GM21717 (cell line): ENCODE measurements around the gene CLEC2B.
"Not testable (repeated sequence)": the region's sequence is repeated elsewhere in the genome, so short reads cannot be mapped to it uniquely, and the experiment has no call there.

Experiments used
- ATAC-seq: cut with Tn5 transposase; IDR thresholded peaks from one replicate; pipeline ENCODE4 v1.9.1; 2021; ENCODE audit warnings: mild to moderate bottlenecking, moderate library complexity; ENCODE audit not compliant: unreplicated experiment

CLEC2B gene

GRCh38 chr12:9869307-9870161 lies at the start of gene CLEC2B:
TSS of gene CLEC2B (minus strand) at chr12:9869354.
- peak; percentile 66 for ATAC-seq

GRCh38 chr12:9911708-9912107 lies 42.6 kb upstream of the CLEC2B start:
- no peak for ATAC-seq

GRCh38 chr12:9910716-9911421 lies 41.7 kb upstream of the CLEC2B start:
- no peak for ATAC-seq

GRCh38 chr12:9909724-9910123 lies 40.6 kb upstream of the CLEC2B start:
- ATAC-seq, result no peak

- no peak for ATAC-seq
Observed at GRCh38 chr12:9908350-9908749, 39.2 kb upstream of the CLEC2B start.

GRCh38 chr12:9907769-9908168 lies 38.6 kb upstream of the CLEC2B start:
- ATAC-seq, result no peak

- no peak for ATAC-seq
Observed at GRCh38 chr12:9906873-9907272, 37.7 kb upstream of the CLEC2B start.

GRCh38 chr12:9902539-9903228 lies 33.5 kb upstream of the CLEC2B start:
- no peak for ATAC-seq

GRCh38 chr12:9900930-9901329 lies 31.8 kb upstream of the CLEC2B start:
- ATAC-seq, result no peak

GRCh38 chr12:9899209-9899608 lies 30.1 kb upstream of the CLEC2B start:
- ATAC-seq, result no peak

- no peak for ATAC-seq
Observed at GRCh38 chr12:9897535-9897934, 28.4 kb upstream of the CLEC2B start.

- ATAC-seq, result no peak
Observed at GRCh38 chr12:9895215-9895971, 26.2 kb upstream of the CLEC2B start.

GRCh38 chr12:9888665-9889273 lies 19.6 kb upstream of the CLEC2B start:
- no peak for ATAC-seq

- no peak for ATAC-seq
Observed at GRCh38 chr12:9883175-9883574, 14.0 kb upstream of the CLEC2B start.

- no peak for ATAC-seq
Observed at GRCh38 chr12:9881988-9882387, 12.8 kb upstream of the CLEC2B start.

- ATAC-seq, result no peak
Observed at GRCh38 chr12:9881246-9881645, 12.1 kb upstream of the CLEC2B start, which contains the start of gene KLRF2. TSS of gene KLRF2 (plus strand) at chr12:9881489. CDS start at chr12:9881596, 107 bp downstream.

GRCh38 chr12:9880532-9881078 lies 11.5 kb upstream of the CLEC2B start:
- ATAC-seq, result no peak

GRCh38 chr12:9876120-9876519 lies 7.0 kb upstream of the CLEC2B start:
- not testable (repeated sequence) for ATAC-seq

GRCh38 chr12:9872742-9873141 lies 3.6 kb upstream of the CLEC2B start:
- ATAC-seq, result no peak

- no peak for ATAC-seq
Observed at GRCh38 chr12:9872162-9872561, 3.0 kb upstream of the CLEC2B start.
